ENCODE measurements around the gene HYI. TPM values are rescaled to one million over a fixed set of nuclear protein-coding genes. Genes with fewer than 3 reads are reported as not detected.

The HYI gene
- total and polyA plus RNA-seq, 4 donors: 23.4 to 88.1 (median 57.8) TPM

DNA sequence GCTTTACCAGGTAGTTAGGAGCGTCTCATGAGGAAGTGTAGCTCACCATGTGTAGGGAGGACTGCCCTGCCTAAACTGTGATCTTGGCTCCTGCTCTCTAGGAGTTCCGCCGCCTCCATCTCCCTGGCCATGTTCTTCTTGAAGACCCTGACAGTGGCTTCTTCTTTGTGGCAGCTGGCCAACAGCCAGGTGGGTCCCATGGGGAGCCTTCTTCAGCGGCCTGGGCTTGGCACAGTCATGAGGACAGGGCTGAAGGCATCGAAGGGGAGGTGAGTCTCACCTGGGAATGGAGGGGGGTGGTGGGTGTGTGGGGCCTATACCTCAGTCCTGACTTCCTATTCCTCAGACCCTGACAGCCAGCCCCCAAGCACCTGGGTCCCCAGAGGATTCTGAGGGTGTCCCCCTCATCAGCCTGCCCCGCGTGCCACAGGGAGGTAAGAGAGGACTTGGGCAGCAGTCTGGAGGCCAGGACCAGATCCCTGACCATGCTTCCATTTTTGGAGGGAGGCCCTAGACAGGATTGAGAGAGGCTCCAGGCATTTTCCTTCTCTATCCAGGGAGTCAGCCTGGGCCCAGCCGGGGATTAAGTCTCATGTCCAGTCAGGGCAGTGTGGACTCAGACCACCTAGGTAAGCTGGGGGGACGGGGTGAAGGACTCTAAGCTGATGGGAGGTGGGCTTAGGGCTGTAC, 21.4 kb downstream of the HYI start:
- Histone ChIP-seq H3K36me3 (ENCODE audit: control insufficient read depth, insufficient read depth, low read length) (peaks cover 79% of the 10 kb centered on the region), H3K4me1 (ENCODE audit: control insufficient read depth, insufficient read depth, low read length) (no peaks in the 10 kb centered on the region), H3K4me3 (ENCODE audit: low read depth, low read length) (no peak overlapping the region), H3K27ac (ENCODE audit: low read depth, low read length) (no peak overlapping the region), H3K27me3 (ENCODE audit: control insufficient read depth, insufficient read depth, low read length) (no peaks in the 10 kb centered on the region), H3K9me3 (ENCODE audit: control insufficient read depth, insufficient read depth, low read length) (no peaks in the 10 kb centered on the region)
- no peak for DNase-seq (ENCODE audit: low read depth in 4 of 6, low spot score in 6 of 6)
- WGBS (ENCODE audit: insufficient coverage): 94% methylated on average over 7 of the region's 9 CpGs

DNA sequence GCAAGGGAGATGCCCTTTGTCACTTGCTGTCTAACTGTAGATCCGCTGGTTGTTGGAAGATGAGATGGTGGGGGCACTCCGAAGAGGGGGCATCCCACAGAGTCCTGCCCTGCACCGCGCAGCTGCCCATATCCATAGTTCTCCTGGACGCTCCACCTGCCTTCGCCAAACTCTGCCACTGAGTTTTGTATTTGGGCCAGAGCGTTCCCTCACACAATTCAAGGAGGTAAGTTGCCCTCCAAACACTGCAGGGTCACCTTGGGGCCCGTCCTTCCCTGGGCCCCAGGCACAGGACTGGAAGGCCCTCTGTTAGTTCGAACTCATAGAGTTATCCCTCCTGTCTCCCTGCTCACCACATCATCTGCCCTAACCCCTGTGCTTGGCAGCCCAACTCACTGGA, 22.1 kb downstream of the HYI start:
- DNase-seq (ENCODE audit: low read depth in 4 of 6, low spot score in 6 of 6): no peak
- H3K27me3 ChIP-seq (ENCODE audit: control insufficient read depth, insufficient read depth, low read length): no peaks in the 10 kb centered on the region
- no peaks in the 10 kb centered on the region for H3K9me3 ChIP-seq (ENCODE audit: control insufficient read depth, insufficient read depth, low read length)
- no peak overlapping the region for H3K4me3 ChIP-seq (ENCODE audit: low read depth, low read length)
- H3K4me1 ChIP-seq (ENCODE audit: control insufficient read depth, insufficient read depth, low read length): no peaks in the 10 kb centered on the region
- no peak overlapping the region for H3K27ac ChIP-seq (ENCODE audit: low read depth, low read length)
- peaks cover 85% of the 10 kb centered on the region for H3K36me3 ChIP-seq (ENCODE audit: control insufficient read depth, insufficient read depth, low read length)
- WGBS (ENCODE audit: insufficient coverage): 95% methylated on average over 9 of the region's 9 CpGs

DNA sequence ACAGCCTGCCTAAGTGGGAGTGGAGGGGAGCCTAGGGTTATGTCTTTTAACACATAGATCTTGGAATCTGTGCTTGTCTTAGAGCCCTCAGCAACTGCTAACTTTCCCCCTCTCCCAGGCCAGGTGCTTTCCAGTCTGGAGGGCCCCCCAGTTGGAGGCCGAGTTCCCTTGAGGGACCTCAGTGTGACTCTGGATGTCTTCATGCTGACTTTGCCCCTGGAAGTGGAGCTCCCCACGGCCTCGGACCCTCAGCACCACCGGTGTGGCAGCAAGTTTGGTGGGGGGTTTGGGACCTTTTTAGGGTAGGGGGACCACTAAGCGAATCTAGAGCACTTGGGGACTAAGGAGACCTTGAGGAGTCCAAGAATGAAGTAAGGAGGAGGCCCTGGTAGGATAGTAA, 22.9 kb downstream of the HYI start:
- no peaks in the 10 kb centered on the region for H3K27me3 ChIP-seq (ENCODE audit: control insufficient read depth, insufficient read depth, low read length)
- H3K9me3 ChIP-seq (ENCODE audit: control insufficient read depth, insufficient read depth, low read length): no peaks in the 10 kb centered on the region
- H3K4me1 ChIP-seq (ENCODE audit: control insufficient read depth, insufficient read depth, low read length): no peaks in the 10 kb centered on the region
- no peak overlapping the region for H3K27ac ChIP-seq (ENCODE audit: low read depth, low read length)
- no peak overlapping the region for H3K4me3 ChIP-seq (ENCODE audit: low read depth, low read length)
- WGBS (ENCODE audit: insufficient coverage): 98% methylated on average over 4 of the region's 5 CpGs
- DNase-seq (ENCODE audit: low read depth in 4 of 6, low spot score in 6 of 6): no peak
- H3K36me3 ChIP-seq (ENCODE audit: control insufficient read depth, insufficient read depth, low read length): peaks cover 94% of the 10 kb centered on the region

DNA sequence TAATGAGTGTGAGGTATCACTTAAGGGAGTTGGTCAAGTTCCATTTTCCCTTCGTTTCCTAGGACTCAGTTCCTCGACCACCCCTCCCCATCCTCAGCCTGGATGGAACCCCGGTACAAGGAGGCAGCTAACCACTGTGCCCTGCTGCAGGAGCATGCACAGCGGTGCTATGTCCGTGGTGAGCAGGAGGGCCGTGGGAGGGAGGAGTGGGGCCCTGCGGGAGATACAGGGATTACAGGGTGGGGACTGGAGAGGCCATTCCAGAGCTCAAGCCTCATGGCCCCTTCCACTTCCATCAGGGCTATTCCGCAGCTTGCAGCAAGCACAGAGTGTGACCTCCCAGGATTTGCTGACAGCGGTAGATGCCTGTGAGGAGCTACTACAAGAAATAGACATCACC, 25.8 kb downstream of the HYI start:
- 89% methylated on average over 5 of the region's 9 CpGs for WGBS (ENCODE audit: insufficient coverage)
- no peak for DNase-seq (ENCODE audit: low read depth in 4 of 6, low spot score in 6 of 6)
- Histone ChIP-seq H3K9me3 (ENCODE audit: control insufficient read depth, insufficient read depth, low read length) (no peaks in the 10 kb centered on the region), H3K4me1 (ENCODE audit: control insufficient read depth, insufficient read depth, low read length) (no peaks in the 10 kb centered on the region), H3K36me3 (ENCODE audit: control insufficient read depth, insufficient read depth, low read length) (peaks cover 99% of the 10 kb centered on the region), H3K27ac (ENCODE audit: low read depth, low read length) (no peak overlapping the region), H3K4me3 (ENCODE audit: low read depth, low read length) (no peak overlapping the region), H3K27me3 (ENCODE audit: control insufficient read depth, insufficient read depth, low read length) (no peaks in the 10 kb centered on the region)

DNA sequence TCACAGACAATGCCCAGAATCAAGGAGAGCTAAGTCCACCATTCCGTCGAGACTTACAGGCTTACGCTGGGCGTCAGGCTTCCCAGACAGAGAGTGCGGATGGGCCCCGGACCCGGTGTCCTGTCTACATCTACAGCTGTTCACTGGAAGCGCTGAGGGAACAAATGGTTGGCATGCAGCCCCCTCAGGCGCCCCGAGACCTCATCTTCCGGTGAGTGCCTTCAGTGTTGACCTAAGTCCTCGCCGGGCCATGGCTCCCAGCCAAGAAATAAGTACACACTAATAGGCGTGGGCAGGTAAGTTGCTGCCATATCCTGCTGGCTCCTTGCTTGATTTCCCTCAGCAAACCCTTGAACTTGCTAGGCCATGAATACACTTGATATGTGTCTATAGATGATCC, 26.2 kb downstream of the HYI start:
- no peak overlapping the region for H3K27ac ChIP-seq (ENCODE audit: low read depth, low read length)
- no peaks in the 10 kb centered on the region for H3K27me3 ChIP-seq (ENCODE audit: control insufficient read depth, insufficient read depth, low read length)
- H3K4me3 ChIP-seq (ENCODE audit: low read depth, low read length): no peak overlapping the region
- no peak for DNase-seq (ENCODE audit: low read depth in 4 of 6, low spot score in 6 of 6)
- 94% methylated on average over 14 of the region's 14 CpGs for WGBS (ENCODE audit: insufficient coverage)
- peaks cover 99% of the 10 kb centered on the region for H3K36me3 ChIP-seq (ENCODE audit: control insufficient read depth, insufficient read depth, low read length)
- H3K9me3 ChIP-seq (ENCODE audit: control insufficient read depth, insufficient read depth, low read length): no peaks in the 10 kb centered on the region
- no peaks in the 10 kb centered on the region for H3K4me1 ChIP-seq (ENCODE audit: control insufficient read depth, insufficient read depth, low read length)

DNA sequence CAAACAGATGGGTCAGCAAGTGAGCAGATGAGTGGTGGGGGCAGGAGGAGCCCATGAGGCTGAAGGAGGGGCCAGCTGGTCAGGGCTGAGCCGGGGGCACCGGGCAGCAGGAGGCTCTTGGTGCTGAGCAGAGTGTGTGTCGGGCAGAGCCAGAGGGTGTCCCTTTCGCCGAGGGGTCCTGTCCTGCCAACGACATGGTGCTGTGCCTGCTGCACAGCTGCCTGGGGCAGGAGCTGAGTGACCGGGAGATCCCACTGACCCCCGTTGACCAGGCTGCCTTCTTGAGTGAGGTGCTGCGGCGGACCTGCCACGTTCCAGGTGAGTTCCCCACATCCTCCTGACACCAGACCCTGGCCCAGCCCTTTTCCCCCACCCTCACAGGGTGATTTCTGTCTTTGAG, 27.5 kb downstream of the HYI start:
- no peaks in the 10 kb centered on the region for H3K4me1 ChIP-seq (ENCODE audit: control insufficient read depth, insufficient read depth, low read length)
- H3K4me3 ChIP-seq (ENCODE audit: low read depth, low read length): no peak overlapping the region
- no peak for DNase-seq (ENCODE audit: low read depth in 4 of 6, low spot score in 6 of 6)
- 95% methylated on average over 11 of the region's 11 CpGs for WGBS (ENCODE audit: insufficient coverage)
- peaks cover 98% of the 10 kb centered on the region for H3K36me3 ChIP-seq (ENCODE audit: control insufficient read depth, insufficient read depth, low read length)
- no peak overlapping the region for H3K27ac ChIP-seq (ENCODE audit: low read depth, low read length)
- H3K27me3 ChIP-seq (ENCODE audit: control insufficient read depth, insufficient read depth, low read length): no peaks in the 10 kb centered on the region
- no peaks in the 10 kb centered on the region for H3K9me3 ChIP-seq (ENCODE audit: control insufficient read depth, insufficient read depth, low read length)

DNA sequence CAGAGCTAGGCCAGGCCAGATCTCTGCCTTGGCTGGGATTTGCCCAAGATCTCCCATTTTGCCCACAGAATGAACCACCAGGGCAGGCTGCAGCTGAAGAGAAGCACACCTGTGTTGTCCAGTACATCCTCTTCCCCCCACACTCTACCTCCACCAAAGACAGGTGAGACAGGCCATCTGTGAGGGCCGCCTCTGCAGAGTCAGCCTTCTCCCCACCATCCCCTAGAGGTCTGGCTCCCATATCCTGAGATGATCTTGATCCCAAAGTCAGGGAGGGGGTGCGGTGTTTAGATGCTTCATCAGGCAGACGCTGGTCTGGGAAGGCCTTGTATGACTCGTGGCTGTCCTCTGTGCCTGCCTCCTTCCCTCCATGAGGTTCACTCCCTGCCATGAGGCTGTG, 28.7 kb downstream of the HYI start:
- Histone ChIP-seq H3K27ac (ENCODE audit: low read depth, low read length) (no peak overlapping the region), H3K4me3 (ENCODE audit: low read depth, low read length) (no peak overlapping the region), H3K27me3 (ENCODE audit: control insufficient read depth, insufficient read depth, low read length) (no peaks in the 10 kb centered on the region), H3K4me1 (ENCODE audit: control insufficient read depth, insufficient read depth, low read length) (no peaks in the 10 kb centered on the region), H3K36me3 (ENCODE audit: control insufficient read depth, insufficient read depth, low read length) (peaks cover 97% of the 10 kb centered on the region), H3K9me3 (ENCODE audit: control insufficient read depth, insufficient read depth, low read length) (no peaks in the 10 kb centered on the region)
- 87% methylated on average over 4 of the region's 4 CpGs for WGBS (ENCODE audit: insufficient coverage)
- DNase-seq (ENCODE audit: low read depth in 4 of 6, low spot score in 6 of 6): no peak

DNA sequence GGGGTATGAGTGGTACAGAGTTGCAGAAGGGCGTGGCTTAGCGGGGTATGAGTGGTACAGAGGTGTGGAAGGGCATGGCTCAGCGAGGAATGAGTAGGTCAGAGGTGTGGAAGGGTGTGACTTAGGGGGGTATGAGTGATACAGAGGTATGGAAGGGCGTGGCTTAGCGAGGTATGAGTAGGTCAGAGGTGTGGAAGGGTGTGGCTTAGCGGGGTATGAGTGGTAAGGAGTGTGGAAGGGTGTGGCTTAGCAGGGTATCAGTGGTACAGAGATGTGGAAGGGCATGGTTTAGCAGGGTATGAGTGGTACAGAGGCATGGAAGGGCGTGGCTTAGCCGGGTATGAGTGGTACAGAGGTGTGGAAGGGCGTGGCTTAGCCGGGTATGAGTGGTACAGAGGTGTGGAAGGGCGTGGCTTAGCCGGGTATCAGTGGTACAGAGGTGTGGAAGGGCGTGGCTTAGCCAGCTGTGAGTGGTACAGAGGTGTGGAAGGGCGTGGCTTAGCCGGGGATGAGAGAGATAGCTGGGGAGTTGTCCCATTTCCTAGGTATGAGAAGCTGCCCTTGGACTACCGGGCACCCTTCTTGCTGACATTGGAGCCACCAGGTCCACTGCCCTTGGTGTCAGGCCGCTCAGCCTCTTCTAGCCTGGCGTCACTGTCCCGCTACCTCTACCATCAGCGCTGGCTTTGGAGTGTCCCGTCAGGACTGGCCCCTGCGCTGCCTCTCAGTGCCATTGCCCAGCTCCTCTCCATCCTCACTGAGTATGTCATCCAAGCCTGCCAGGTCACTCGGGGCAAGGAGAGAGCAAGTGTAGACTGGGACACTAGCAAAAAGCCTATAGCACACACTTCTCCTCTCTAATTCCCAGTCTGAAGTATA, 29.8 kb downstream of the HYI start:
- H3K4me1 ChIP-seq (ENCODE audit: control insufficient read depth, insufficient read depth, low read length): no peaks in the 10 kb centered on the region
- H3K9me3 ChIP-seq (ENCODE audit: control insufficient read depth, insufficient read depth, low read length): no peaks in the 10 kb centered on the region
- no peaks in the 10 kb centered on the region for H3K27me3 ChIP-seq (ENCODE audit: control insufficient read depth, insufficient read depth, low read length)
- 97% methylated on average over 23 of the region's 23 CpGs for WGBS (ENCODE audit: insufficient coverage)
- H3K27ac ChIP-seq (ENCODE audit: low read depth, low read length): no peak overlapping the region
- peaks cover 98% of the 10 kb centered on the region for H3K36me3 ChIP-seq (ENCODE audit: control insufficient read depth, insufficient read depth, low read length)
- H3K4me3 ChIP-seq (ENCODE audit: low read depth, low read length): no peak overlapping the region
- DNase-seq (ENCODE audit: low read depth in 4 of 6, low spot score in 6 of 6): no peak

DNA sequence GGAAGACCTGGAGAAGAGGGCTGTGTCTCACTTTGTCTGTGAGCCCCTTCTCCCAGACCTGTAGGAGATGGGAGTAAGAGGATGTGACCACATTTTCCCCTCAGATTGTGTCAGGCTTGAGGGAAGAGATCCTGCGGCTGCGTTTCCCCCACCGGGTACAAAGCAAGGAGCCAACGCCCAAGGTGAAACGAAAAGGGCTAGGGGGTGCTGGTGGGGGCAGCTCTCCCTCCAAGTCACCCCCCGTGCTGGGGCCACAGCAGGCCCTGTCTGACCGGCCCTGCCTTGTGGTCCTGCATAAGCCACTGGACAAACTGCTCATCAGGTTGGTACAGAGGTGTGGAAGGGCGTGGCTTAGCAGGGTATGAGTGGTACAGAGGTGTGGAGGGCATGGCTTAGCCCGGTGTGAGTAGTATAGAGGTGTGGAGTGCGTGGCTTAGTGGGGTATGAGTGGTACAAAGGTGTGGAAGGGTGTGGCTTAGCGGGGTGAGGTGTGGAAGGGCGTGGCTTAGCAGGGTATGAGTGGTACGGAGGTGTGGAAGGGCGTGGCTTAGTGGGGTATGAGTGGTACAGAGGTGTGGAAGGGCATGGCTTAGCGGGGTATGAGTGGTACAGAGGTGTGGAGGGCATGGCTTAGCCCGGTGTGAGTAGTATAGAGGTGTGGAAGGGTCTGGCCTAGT, 30.6 kb downstream of the HYI start:
- Histone ChIP-seq H3K9me3 (ENCODE audit: control insufficient read depth, insufficient read depth, low read length) (no peaks in the 10 kb centered on the region), H3K36me3 (ENCODE audit: control insufficient read depth, insufficient read depth, low read length) (peaks cover 92% of the 10 kb centered on the region), H3K27ac (ENCODE audit: low read depth, low read length) (no peak overlapping the region), H3K4me3 (ENCODE audit: low read depth, low read length) (no peak overlapping the region), H3K4me1 (ENCODE audit: control insufficient read depth, insufficient read depth, low read length) (no peaks in the 10 kb centered on the region), H3K27me3 (ENCODE audit: control insufficient read depth, insufficient read depth, low read length) (no peaks in the 10 kb centered on the region)
- DNase-seq (ENCODE audit: low read depth in 4 of 6, low spot score in 6 of 6): no peak
- WGBS (ENCODE audit: insufficient coverage): 98% methylated on average over 15 of the region's 16 CpGs

Measured in spinal cord (tissue), 10 donors.